NCI-H345 (cell line): ENCODE measurements around the gene ADCK1.
"Not testable (repeated sequence)": the region's sequence is repeated elsewhere in the genome, so short reads cannot be mapped to it uniquely, and the experiment has no call there.

Experiments used
- DNase-seq: peaks from one replicate; lab custom pipeline; 2025; lab: John Stamatoyannopoulos, UW

ADCK1 gene

DNA sequence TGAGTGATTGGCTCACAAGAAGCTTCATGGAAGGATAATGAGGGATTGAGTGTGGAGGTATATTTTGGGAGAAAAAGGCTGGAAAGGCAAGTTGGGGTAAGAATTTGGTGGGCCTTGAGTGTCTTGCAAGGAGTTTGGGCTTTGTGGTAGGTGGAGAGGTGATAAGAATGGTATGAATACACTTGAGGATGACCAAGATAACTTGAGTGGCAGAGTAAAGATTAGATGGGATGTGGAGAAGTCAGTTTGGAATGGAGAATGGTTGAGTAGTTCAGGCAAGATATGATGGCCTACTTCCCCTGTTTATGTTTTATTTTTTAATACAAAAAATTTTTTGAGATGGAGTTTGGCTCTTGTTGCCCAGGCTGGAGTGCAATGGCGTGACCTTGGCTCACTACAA, 9.1 kb downstream of the ADCK1 start:
- DNase-seq = no peak

DNA sequence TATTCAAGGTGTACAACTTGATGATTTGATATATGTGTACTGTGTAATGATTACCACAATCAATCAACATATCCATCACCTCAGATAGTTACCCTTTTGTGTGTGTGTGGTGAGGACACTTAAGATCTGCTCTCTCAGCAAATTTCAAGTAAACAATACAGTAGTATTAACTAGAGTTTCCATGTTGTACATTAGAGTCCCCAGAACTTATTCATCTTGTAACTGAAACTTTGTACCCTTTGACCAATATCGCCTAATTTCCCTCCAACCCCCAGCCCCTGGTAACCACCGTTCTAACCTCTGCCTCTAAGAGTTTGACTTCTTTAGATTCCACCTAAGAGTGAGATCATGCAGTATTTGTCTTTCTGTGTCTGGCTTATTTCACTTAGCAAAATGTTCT, 12.1 kb downstream of the ADCK1 start:
- DNase-seq = no peak

DNA sequence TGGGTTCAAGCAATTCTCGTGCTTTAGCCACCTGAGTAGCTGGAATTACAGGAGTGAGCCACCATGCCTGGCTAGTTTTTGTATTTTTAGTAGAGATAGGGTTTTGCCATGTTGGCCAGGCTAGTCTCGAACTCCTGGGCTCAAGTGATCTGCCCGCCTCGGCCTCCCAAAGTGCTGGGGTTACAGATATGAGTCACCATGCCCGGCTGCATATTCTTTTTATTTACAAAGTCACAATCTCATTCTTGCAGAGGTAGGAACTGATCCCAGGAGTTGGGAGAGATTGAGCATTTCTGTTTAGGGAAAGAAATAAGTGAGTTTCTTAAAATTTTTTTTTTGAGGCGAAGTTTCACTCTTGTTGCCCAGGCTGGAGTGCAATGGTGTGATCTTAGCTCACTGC, 12.8 kb downstream of the ADCK1 start:
- DNase-seq = not testable (repeated sequence)

DNA sequence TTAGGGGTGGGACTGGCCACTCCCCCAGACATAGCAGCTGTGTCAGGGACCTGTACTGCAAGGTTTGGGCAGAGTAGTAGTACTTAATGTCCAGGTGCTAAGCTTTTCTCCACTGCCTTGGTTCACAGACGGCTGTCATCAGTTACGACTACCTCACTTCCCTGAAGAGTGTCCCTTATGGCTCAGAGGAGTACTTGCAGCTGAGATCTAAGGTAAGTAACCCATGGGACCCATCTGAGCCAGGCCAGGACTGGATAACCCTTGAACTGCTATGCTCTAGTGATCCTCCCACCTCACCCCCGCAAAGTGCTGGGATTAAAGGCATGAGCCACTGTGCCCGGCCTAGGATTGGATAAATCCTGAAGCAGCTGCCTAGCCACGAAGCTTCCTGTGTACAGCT, 22.4 kb downstream of the ADCK1 start:
- DNase-seq = no peak

DNA sequence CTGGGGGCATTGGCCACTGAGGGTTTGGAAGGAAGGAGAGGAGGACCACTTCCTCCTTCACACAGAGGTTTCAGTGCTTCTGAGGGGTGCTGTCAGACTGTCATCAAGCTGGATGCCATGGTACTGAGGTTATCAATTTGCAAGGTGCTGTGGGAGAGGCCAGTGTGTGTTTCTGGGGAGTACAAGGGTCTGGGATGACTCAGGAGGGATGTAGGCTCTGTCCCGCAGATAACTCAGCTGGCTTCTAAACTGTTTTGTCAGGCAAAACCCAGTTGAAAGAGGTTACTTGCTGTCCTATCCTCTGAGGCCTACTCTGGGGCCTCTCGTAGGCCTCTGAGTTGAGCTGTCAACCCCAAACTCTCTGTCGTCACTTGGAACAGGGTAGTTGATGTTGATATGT, 22.8 kb downstream of the ADCK1 start:
- no peak for DNase-seq

DNA sequence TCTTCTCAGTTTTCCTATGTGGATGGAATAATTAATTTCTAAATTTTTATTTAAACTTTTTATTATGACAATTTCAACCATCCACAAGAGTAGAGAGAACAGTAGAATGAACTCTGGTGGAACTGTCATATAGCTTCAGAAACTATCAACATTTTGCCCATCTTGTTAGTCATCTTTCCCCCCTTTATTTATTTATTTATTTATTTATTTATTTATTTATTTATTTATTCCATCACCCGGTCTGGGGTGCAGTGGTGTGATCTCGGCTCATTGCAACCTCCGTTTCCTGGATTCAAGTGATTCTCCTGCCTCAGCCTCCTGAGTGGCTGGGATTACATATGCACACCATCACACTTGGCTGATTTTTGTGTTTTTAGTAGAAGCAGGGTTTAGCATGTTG, 23.5 kb downstream of the ADCK1 start:
- DNase-seq = no peak

DNA sequence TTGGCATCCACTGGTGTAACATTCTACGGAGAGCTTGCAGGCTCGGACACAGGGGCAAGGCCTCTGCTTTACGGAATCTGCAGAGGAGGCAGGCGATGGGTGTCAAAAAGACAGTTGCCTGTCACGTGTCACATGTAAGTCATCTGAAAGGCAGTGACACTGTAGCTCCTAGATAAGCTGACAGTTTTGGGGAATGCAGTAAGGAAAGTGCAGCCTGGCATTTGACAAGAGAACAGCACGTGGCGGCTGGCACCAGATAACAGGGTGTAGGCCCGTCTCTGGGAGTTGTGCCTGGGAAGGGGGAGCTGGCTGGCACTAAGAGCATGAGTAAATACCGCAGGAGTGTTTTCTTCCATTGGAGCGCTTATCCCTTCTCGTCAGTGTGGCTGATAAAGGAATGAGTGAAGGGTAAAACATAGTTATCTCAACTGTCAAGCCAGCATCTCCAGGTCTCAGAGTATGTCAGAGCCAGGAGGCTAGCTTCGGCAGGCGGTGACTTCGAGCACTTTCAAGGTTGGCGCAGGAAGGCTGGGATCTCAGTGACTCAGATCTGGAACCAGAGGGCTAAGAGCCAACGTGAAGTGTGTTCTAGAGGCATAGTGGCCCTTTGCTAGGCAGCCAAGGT, 26.1 kb downstream of the ADCK1 start:
- no peak for DNase-seq

DNA sequence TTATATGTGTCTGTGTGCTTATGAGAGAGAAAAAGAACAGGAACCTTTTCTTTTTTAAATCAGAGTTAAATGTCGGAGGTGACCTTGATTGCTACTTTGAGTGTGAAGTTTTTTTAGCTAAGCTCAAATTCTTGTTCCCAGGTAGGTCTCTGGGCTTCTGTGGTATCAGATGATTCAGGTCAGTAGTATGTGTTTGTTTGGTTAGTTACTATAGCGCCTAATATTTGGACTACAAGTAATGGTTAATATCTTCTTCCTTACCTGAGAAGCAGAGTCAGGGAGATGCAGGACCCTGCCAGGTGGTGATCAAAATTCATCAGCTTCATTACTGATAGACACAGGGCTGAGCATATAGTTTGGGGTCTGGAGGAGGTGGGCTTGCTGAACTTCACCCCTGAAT, 30.8 kb downstream of the ADCK1 start:
- DNase-seq = no peak

DNA sequence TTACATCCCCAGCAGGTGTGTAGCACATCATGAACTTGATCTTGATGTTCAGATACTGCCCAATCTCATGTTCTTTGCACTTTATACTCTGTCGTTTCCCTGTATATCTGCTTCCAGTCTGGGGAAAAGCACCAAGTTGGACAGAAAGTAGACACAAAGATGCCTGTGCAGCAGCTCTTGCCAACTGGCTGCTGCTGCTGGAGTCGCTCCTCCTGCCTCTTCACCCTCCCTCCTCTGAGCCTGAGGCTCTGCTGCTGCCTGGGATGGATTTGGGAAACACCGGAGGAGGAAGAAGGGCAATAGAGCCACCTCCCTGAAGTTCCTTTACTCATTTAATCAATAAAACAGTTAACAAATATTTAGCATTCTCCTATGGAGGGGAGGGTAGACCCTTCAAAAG, 32.4 kb downstream of the ADCK1 start:
- no peak for DNase-seq

DNA sequence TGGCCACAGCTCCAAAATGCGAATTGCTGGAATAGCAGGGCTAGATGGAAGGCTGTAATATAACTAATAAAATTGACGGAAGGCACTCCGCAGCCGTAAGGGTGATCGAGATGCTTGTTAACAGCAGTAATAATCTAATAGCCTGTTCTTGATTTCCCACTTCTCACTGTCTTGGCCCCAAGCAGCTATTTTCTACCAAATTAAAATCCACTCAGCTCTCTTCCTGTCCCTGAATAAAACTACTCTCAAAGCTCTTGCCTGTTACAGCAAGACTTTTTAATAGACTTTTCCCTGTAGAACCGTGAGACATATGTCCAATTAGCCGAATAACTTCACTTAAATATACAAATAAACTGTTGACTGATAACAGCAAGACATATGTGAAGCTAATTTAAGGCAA, 38.0 kb downstream of the ADCK1 start:
- DNase-seq = no peak

DNA sequence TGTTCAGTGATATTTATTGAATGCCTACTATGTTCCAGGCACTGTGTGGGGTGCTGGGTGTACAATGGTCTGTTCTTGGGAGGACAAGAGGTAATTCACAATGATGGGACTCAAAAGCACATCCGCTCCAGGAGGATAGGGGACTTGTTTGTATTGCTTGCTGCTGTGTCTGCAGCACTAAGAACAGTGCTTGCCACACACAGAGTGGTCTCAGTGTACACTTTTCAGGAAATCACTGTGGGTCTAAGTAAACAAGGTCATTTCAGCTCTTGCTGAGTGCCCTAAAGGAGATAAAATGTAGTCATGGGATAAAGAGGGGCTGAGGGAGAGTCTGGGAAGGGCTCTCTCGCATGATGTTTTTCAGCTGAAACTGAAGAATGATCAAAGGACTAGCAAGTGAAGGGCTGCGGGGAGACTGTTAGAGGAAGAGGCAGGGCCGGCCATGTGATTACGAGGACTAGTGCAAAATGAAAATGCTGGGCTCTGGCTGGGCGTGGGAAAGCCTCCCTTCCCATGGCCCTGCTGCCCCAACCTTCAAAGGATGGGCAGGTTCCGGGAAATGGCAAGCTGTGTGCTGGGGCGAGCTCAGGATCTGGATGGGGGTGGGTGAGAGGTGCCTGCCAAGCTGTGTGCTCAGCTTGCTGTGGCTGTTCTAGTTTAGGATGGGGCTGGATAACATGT, 39.1 kb downstream of the ADCK1 start:
- no peak for DNase-seq

DNA sequence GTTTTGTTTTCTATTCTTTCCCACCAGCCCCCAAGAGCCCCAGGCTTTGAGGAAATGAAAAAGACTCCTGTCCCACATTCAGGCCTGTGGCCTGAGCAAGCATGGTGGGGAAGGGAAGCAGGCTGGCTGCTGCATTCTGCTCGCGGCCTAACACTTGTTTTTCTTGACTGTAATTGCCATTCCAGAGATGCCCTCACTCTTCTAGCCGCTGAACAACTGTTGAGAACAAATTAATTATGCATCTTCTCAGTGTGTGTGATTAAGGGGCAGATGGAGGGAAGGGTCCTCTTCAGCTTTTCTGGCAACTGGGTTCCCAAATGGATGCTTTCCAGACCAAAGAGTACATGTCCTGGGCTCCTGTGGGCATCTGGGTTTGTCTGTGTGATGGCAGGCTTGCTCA, 43.3 kb downstream of the ADCK1 start:
- no peak for DNase-seq

DNA sequence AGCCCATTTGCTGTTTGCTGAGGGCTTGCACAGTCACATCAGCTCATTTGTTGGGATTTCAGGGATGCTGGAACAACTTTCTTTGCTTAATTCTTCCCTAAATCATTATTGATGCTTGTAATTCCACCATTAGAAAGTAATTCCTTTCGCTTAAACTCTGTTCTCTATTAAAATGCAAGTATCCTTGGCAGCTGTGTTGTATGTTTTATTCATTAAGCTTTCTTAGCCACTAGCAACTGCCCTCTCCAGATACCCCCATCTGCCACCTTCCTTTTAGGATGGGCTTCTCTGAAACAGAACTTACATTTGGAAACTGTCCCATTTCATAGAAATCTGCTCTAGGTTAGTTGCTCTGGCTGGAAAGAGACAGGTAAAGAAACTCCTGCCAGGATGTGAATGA, 43.7 kb downstream of the ADCK1 start:
- DNase-seq = no peak

DNA sequence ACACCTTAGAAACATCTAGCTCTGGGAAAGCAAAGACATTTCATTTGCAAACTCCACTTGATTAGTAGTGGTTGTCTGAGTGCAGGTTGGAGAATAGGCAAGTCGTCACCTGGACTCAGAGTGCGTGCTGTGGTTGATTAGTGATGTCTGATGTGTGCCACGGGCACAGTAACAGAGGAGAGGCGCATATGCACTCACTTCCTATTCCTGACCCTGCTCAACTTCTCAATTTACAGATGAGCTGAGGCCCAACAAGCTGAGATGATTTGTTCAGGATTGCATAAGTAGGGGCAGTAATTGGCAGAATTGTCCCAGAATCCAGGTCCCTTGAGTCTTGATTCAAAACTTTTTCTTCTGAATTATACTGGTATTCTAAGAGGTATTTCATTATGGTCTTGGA, 44.9 kb downstream of the ADCK1 start:
- DNase-seq = no peak

DNA sequence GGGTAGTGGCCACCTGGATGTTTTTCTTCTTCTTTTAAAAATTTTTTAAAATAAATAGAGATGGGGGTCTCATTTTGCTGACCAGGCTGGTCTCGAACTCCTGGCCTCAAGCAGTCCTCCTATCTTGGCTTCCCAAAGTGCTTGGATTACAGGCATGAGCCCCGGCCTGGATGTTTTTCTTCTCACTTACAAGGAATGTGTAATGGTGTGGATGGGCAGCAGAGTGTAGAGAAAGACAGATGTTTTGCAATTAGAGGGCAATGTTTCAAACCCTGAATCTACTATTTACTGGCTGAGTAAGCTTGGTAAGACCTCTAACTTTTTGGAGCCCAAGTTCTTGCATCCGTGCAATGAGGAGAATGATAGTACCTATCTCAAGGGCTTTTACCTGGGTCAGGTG, 48.1 kb downstream of the ADCK1 start:
- no peak for DNase-seq

DNA sequence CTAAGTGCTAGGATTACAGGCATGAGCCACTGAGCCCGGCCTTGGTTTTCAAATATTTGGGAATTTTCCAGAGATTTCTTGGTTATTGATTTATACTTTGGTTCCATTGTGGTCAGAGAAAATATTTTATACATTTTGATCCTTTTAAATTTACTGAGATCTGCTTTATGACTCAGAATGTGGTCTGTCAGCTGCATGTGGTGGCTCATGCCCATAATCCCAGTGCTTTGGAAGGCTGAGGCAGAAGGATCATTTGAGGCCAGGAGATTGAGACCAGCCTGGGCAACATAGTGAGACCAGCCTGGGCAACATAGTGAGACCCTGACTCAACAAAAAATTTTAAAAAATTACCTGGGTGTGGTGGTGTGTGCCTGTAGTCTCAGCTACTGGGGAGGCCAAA, 49.8 kb downstream of the ADCK1 start:
- DNase-seq = no peak

DNA sequence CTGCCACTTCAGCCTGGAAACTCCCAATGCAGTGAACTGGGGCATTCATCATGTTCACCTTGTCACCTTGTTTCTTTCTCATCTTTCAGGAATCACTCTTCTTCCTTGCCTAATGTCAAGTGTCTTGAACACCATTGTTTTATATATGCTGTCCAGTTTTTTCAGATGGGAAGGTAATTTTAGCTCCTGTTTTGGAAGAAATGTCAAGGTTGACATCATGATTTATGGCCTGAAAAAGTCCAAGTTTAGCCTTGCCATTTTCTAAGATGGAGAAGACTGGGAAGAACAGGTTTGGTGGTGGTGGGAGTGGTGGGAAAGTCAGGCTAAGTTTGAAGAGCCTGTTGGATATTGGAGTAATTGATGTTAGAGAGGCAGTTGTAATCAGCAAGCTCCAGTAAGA, 54.0 kb downstream of the ADCK1 start:
- no peak for DNase-seq

DNA sequence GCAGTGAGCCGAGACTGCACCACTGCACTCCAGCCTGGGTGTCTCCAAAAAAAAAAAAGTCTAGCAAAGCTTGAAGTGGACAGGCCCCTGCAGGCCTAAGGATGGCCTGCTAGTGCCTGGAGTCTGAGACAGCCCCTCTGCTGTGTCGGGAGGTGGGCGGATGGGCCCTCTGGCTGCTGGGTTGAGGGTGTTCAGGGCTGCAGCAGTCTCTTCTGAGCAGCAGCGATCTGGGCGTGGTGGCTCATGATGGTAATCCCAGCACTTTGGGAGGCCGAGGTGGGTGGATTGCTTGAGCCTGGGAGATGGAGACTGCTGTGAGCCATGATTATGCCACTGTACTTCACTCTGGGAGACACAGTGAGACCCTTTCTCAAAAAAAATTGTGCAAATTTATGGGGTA, 57.0 kb downstream of the ADCK1 start:
- no peak for DNase-seq

DNA sequence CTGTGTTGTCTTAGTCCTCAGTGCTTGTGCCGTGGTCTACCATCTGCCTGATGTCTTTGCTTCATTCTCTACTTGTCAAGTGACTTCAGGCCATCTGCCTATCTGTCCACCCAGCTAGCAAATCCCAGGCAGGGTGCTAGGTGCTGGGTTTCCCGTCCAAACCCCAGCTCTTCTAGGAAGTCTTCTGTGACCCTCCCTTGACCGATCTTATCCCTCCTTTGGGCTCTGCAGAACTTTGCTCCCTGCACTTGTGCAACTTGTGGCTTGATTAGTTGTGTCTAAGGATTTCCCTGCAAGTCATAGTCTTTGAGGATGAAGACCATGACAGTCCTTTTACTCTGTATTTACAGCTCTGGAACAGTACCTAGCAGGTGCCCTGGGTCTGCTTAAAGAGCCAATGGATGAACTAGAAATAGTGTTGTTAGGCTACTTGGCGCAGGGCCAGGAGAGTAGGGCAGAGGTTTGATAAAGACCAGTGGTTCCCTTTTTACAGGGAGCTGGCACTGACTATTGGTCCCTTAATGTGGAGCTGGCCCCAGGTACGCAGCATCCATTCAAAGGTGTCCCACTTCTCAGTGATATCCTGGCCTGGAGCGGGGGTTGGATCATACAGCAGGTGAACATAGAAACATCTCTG, 60.1 kb downstream of the ADCK1 start:
- DNase-seq = no peak

DNA sequence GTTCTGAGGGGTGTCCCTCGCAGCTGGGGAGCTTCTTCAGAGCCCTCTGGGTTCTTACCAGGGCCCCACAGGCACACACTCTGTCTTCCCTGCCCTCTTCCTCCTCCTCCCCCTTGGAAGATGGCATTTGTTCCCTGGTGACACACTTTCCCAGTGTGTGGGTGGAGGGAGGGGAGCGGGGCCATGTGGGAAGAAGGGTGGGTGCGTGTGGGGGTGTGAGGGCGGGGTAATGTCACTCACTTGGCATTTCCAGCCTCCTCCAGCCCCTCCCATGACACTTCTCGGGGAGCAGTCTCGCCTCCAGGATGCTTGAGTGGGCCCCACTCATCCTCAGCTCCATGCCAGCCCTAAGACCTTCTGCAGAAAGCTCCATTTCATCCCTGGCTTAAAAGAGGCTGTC, 61.3 kb downstream of the ADCK1 start:
- DNase-seq = no peak

DNA sequence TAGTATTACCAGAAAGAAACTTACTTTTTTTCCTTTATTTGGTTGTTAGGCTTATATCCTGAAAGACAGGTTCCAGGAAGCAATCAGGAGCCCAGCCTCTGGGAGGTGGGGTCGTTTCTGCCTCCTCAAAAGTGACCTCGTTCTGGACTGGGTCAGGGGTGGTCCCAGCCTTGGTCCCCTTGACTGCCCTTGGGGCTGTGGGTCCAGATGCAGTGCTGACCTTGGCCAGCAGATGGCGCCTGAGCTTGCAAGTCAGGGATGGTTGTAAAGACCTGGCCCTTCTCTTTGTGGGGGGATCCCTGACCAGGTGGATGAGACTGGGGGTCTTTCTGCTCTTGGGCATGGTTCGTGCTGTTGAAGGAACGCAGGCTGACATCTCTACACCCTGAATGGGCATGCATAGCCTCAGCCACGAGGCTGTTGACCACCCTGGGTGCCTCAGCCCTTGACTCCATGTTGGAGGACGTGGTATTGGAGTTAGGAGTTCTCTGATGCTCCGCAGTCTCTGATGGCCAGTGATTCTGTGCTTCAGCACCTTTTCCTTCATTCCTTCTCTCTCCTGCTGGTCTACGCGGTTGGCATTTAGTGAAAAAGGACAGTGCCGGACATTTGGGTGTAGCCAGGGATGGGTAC, 62.4 kb downstream of the ADCK1 start:
- peak; percentile 68 for DNase-seq

DNA sequence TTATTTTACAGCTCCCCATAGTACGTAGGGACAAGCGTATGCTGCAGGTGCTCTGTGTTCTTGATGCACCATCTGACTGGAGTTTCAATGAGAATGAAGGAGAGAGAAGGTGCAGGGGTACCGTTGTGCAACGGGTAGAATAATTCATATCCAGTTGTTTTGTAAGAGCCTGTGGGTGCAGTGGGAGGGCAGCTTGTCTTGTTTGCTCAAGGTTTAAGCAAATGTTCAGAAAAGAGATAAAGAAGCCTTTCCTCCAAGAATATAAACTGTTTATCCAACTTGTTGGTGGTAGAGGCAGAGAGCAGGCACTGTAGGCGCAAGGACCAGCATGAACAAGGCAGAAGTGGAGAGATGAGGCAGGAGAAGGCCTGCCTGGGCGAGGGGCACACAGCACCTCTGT, 64.2 kb downstream of the ADCK1 start:
- DNase-seq = no peak

DNA sequence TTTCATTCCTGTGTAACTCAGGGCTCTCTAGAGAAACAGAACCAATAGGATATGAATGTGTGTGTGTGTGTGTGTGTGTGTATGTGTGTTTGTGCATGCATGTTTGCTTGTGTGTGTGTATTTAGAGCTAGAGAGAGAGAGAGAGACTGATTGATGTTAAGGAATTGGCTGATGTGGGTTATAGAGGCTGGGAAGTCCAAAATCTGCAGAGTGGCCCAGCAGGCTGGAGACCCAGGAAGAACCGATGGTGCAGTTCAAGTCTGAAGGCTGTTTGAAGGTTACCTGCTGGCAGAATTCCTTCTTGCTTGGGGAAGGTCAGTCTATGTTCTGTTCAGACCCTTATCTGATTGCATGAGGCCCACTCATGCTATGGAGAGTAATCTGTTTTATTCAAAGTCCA, 64.7 kb downstream of the ADCK1 start:
- DNase-seq = no peak
